Medulla oblongata (tissue), 1 donor: ENCODE data around the gene CORO7.
A peak's percentile ranks its signal among the peaks of the same experiment; 100 is the strongest.

ENCODE experiments used
- DNase-seq: peaks from one replicate; pipeline ENCODE4 v3.0.0-alpha.2; 2015; ENCODE audit errors: extremely low spot score

CORO7 gene

DNA sequence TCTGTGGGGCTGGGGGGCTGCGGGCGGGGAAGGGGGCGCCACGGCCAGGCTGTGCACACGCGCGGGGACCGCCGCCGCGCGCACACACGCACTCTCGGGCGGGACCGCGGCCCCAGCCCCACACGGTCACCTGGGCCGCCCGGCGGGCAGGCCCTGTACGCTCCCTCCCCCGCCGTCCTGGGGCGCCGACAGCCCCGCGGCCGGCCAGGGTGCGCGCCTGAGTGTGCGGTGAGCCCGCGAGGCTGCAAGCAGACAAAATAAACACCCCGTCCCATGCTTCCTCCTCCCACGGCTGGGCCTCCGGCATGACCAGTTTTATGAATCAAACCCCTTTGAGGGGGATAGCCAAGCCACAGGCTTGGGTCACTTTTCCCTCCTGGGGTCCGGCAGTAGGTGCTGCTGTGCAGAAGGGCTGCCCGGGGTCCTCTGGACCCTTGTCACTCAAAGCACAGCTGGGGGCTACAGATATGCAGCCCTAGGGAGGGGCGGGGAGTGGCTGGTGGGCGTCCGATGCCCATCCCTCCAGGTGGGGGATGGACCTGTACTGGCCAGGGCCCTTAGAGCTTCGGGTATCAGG lies 44.3 kb downstream of the CORO7 start:
- DNase-seq: no peak

DNA sequence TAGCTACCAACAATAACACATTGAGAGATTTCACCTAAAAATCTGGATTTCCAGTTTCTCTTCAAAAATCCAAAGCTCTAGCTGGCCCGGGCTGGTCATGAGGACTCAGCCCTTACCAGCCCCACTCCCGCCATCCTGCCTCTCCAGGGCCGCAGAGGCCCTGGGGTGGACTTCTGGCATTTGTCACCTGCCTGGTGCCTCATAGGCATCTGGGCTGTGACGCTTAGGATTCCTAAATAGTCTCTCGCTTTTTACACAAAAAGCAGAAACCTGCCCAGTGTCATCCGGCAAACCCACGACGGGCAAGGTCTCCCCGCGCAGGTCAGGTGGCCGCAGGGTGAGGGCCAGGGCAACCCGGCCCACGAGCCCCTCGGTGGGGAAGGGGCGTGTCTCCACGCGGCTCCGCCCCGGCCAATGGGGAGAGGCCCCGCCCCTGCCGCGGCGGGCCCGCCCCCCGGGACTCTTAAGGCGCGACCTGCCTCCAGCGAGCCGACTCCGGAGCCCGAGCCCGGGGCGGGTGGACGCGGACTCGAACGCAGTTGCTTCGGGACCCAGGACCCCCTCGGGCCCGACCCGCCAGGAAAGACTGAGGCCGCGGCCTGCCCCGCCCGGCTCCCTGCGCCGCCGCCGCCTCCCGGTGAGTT lies 44.9 kb downstream of the CORO7 start, which contains the start of gene VASN:
Gene VASN, plus strand, starts transcription at position 492 of the 644 bp plus-strand sequence. CDS start 9,030 bp downstream, outside the sequence.
- DNase-seq: peak; percentile 78

DNA sequence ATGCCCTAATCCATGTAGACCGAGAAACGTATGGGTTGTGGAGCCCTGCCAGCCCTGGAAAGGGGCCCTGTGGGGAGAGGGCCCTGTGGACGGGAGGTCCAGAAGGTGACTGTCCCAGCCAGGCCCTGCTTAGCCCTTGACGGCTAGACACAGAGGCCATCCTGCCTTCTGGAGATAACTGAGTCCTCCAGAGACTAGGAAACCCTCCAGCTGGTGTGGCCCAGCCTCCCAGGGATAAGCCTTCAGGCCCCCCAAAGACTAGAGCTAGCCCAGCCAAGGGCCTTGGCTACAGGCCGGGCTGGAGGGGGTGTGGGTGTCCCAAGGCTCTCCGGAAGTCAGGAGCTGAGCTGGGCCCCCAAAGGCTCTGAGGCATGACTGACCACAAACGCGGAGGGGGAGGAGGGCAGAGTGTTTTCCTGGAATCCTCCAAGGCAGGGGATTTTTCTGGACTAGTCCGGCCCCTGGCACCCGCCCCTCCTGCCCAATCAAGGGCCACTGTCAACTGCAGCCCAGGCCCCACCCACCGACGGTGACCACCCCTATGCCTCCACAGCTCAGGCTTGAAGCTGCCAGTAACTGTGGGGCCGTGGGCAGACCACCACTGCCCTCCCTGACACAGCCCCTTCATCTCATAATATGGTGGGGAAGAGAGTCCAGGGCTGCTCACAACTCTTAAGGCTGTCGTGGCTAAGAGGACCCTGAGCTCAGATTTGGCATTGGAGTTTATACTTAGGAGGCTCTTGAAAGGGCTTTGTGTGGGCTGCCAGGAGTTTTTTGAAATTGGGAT lies 45.6 kb downstream of the CORO7 start:
- DNase-seq: peak; percentile 62

DNA sequence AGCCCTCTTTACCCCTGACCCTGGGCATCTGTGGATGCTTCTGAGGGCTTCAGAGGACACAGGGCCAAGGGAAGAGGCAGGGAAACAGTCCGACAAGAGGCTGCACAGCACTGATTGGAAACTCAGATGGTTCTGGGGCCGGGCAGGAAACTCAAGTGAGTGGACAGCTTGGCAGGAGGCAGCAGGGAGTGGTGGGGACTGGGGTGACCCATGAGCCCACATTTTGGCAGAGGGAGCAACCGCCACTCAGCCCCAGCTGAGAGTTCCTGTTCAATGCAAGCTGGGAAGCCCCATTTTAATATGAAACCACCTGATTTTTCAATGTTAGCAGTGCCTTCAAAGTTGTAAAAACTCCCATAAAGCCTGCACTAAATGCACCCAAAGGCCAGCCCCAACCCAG lies 46.2 kb downstream of the CORO7 start:
- DNase-seq: no peak

DNA sequence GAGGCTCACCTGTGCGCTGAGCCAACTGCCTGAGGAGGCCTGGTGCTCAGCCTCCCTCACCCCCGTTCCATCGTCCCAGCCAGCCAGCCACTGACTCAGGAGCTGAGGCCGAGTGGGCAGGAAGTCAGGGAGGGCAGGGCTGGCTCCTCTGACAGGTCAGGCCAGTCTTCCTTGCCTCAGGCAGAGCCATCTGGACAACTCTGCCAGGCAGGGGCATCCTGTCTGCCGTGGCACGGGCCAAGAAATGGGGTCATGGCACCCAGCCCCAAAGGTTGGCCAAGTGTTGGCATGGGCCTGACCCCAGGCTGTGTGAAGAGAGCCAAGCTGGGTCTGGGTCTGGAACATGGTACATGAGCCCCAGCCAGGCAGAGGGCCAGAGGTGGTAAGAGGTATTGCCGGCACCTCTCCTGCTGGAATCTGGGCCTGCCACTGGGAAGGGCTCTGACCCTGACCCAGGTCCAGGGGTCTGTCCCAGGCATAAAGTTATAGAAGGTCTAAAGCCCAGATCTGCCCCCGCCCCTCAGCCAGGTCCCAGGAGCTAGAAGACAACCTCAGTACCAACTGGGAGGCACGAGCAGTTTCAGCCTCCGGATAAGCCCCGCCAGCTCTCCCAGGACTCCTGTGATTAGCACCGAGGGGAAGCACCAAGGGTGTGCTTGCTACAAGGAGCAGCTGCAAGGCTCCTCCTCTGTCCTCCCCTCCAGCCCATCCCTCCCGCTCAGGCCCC lies 47.2 kb downstream of the CORO7 start:
- DNase-seq: no peak

GRCh38 chr16:4367393-4367856 lies 49.0 kb downstream of the CORO7 start:
- no peak for DNase-seq

DNA sequence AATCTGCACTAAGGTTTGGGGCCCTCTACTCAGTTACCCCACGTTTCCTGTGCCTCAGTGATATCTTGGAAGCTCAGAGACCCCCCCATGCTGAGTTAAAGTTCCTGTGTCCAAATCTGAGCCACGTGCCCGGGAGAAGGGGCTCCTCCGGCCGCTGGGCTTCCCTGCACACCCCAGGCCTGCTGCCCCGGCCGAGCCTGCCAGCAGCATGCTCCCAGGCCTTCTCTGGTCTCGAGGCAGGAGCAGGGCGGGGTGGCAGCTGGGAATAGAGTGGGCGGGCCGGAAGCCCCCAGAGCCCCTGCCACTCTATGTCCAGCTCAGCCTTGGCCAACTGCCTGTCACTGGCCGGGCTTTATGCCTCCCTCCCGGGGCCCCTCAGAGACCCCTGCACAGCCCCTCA lies 50.4 kb downstream of the CORO7 start:
- DNase-seq: no peak

DNA sequence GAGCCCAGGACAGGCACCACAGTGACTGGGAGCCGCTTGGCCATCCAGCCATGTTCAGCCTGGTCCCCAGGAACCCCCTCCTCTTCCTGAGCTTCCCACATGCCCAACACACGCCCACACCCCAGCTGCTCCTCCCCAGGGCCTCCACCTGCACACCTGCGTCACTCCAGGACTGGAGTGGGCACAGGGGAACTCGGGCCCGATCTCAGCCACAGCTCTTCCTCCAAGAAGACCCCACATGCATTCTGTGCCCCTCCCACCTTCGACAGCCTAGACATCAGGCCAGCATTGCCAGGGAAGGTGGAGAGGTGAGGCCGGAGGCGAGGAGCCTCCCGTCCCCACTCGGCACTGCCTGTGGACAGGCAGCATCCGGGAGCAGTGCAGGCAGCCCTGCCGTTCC lies 50.8 kb downstream of the CORO7 start:
- DNase-seq: no peak

- DNase-seq: no peak
Observed at GRCh38 chr16:4365014-4365406, 51.4 kb downstream of the CORO7 start.

- no peak for DNase-seq
Observed at GRCh38 chr16:4364196-4365013, 52.0 kb downstream of the CORO7 start.

GRCh38 chr16:4362476-4363135 lies 53.8 kb downstream of the CORO7 start:
- no peak for DNase-seq

DNA sequence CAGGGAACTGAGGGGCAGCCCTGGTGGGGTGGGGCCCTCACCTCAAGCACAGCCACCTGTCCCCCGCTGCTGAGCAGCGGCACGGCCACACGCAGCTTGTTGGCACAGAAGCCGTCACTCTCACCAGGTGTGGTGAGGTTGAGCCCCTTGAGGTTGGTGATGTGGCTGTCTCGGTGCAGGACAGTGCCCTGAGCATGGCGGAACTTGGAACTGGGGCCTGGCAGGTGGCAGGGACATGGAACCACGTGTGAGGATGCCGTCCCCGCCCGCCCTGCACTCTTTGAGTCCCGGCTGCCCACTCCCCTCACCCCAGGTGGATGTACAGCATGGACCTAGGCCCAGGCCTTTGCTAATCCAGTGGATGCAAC lies 54.5 kb downstream of the CORO7 start:
- no peak for DNase-seq

DNA sequence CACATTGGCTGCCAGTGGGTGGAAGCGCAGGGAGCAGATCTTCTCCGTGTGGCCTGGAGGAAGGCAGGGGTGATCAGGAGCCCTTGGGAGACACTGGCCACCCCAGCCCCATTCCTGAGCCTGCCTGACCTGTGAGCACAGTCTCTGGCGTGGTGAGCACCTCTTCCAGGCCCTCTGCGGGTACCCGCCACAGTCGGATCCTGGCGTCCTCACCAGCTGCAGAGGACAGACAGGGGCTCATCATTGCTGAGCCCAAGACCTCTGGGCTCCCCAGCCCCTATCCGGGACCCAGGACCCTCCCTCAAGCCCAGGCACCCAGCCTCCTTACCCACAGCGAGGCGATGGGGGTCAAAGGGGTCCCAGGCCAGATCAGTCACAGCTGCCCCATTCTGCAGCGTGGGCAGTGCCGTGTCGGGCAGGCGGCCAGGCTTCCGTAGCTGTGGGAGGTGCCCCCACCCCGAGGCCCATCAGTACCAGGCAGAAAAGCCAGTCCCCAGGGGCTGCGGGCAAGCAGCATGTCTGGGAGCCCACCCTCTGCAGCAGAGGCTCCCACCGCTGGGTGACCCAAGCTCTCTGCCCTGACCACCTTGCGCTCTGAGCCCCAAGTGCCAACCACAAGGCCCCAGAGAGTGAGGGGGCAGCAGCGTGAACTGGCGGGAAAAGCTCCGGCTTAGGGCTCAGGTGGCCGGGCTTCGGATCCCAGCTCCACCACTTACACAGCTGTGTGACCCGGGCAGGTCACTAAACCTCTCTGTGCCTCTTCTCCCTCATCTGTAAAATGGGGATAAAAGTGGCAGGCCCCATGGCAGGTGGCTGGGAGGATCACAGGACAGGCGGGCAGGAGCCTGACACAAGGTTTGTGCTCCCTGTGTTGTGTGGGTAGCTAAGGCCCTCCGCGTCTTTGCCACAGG lies 55.1 kb downstream of the CORO7 start:
- DNase-seq: no peak

DNA sequence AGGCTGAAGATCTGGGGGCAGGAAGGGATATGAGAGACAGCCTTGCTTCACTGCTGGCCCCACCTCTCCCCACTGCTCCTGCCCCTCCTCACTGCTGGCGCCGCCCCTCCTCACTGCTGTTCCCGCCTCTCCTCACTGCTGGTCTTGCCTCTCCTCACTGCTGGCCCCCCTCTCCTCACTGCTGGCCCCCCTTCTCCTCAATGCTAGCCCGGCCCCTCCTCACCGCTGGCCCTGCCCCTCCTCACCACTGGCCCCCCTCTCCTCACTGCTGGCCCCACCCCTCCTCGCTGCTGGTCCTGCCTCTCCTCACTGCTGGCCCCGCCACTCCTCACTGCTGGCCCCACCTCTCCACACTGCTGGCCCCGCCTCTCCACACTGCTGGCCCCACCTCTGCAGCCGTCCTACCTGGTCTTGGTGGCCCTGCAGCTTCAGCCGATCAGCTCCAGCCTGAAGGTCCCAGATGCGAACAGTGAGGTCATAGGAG lies 55.8 kb downstream of the CORO7 start:
- DNase-seq: no peak

DNA sequence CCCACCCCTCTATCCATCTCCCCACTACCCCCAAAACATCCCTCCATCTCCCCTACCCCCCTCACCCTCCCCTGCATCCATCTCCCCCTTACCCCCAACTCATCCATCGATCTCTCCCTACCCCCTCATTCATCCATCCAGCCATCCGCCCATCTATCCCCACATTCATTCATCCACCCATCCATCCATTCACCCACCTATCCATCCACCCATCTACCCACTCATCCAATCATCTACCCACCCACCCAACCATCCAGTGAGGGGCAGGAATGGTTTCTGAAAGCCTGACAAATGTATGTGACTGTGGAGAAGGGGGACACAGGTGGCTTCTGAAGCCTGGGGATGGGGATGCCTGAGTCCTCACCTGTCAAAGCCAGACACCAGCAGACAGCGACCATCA lies 56.5 kb downstream of the CORO7 start:
- DNase-seq: no peak

DNA sequence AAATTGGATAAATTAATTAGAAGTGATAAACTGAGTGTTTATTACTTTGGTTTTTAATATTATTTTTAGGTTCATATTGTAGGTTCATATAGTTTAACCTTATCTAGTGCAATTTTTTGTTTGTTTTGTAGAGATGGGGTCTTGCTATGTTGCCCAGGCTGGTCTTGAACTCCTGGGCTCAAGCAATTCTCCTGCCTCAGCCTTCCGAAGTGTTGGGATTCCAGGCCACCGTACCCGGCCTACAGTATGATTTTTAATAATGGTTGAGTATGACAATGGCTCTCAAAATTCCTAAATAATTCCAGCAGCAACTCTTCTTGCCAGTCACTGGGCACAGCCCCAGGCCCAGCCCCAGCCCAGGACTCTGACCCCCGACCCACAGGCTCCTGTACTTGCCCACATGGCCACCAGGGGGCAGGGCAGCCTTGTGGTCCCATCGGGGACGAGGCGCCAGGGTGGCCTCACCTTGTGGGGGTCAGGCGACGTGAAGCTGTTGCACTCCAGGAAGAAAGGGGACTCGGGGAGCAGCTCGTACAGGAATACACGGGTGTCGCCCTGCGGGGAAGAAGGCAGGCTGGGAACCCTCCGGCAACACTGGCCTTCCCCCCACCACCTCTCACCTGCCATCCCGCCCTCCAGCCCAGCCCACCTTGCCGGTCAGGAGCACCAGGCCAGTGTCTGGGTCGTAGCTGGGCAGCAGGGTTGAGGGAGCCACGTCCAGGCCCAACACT lies 57.4 kb downstream of the CORO7 start:
- peak; percentile 54 for DNase-seq

GRCh38 chr16:4358236-4358635 lies 58.2 kb downstream of the CORO7 start:
- no peak for DNase-seq

DNA sequence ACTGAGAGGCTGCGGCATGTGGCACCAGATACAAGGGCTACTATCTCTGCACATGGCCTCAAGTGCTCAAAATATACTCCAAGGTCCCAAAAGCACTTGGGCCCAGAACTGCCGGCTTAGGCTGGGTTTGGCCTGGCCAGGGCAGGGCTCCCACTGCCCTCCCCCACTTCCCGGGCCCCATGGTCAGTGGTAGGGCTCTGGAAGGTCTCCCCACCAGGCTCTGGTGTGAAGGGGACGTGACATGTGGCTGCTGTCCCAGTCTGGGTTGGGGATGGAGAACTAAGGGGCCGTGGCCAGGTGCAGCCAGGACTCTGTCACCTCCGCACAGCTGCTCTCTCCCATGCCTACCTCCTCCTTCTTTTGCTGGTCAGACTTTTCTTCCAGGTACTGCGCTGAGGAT lies 59.6 kb downstream of the CORO7 start:
- no peak for DNase-seq
